SK-N-SH treated with all-trans-retinoic acid at 6 μM for 48 hours (cell line): Measurements from ENCODE around the gene LOX.

ENCODE experiments used
- ESRRG ChIP-seq: fragments of 250-450 bp; sonication (Bioruptor Pico); IDR thresholded peaks from 2 replicates; pipeline ENCODE4 v1.6.1; 2021; ENCODE audit warnings: mild to moderate bottlenecking
- ZNF70 ChIP-seq: fragments of 450-650 bp; formaldehyde crosslinking; IDR thresholded peaks from 2 replicates; pipeline ENCODE4 v1.5.0; 2020; ENCODE audit warnings: mild to moderate bottlenecking, moderate library complexity

DNA sequence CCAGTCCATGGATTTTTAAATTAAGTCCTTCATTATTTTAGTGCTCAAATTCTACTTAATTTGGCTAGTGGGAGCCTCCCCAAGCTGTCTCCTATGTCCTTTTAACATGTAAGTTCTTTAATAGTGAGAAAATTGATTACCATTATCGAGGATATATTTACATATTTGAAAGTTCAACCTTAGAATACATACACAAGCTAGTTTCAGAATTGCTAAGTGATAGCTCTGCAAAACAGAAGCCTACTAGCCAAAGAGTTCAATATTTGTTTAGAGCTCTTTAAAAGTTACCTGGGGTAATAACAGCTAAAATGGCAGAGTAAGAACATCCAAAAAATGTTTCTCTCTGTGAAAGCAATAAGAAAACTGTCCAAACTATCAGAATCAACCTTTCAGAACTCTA, 48.2 kb downstream of the LOX start:
- no peak for TF ChIP-seq ESRRG (CRISPR knock-in tag)
- TF ChIP-seq ZNF70 (CRISPR knock-in tag): no peak
